HG03354 (cell line): ENCODE data around the gene UBASH3A.
A peak's percentile ranks its signal among the peaks of the same experiment; 100 is the strongest.
"Not testable (repeated sequence)": the region's sequence is repeated elsewhere in the genome, so short reads cannot be mapped to it uniquely, and the experiment has no call there.

Experiments used
- ATAC-seq: cut with Tn5 transposase; IDR thresholded peaks from one replicate; pipeline ENCODE4 v1.9.1; 2021; ENCODE audit warnings: mild to moderate bottlenecking; ENCODE audit not compliant: unreplicated experiment, poor library complexity, severe bottlenecking

Gene UBASH3A

DNA sequence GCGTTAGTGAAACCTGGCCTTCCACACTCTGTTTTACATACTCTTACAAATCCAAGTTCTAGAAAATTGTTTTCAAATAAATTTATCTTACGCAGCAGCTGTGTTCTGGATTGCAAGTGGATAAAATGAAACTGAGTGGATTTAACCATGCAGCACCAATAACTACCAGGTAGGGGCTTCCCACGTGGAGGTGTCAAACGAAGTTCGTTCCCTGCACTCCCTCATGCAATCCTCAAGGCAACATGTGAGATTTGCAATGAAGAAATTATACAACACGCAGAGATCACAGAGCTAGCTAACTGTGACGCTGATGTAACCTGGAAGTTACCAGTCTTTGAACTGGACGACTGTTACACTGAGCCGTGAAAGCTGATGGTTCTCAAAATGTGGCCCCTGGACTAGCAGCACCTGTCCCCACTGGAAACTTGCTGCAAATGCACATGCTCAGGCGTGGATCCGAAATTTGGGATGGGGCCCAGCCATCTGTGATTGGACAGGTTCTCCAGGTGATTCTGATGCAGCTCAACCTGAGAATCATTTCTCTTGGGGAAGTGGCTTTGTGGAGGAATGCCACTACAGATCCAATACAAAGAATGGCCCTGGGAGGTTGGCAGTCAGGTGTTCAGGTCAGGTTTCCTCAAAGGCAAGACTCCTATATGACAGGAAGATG lies 56.0 kb downstream of the UBASH3A start:
- ATAC-seq: no peak

DNA sequence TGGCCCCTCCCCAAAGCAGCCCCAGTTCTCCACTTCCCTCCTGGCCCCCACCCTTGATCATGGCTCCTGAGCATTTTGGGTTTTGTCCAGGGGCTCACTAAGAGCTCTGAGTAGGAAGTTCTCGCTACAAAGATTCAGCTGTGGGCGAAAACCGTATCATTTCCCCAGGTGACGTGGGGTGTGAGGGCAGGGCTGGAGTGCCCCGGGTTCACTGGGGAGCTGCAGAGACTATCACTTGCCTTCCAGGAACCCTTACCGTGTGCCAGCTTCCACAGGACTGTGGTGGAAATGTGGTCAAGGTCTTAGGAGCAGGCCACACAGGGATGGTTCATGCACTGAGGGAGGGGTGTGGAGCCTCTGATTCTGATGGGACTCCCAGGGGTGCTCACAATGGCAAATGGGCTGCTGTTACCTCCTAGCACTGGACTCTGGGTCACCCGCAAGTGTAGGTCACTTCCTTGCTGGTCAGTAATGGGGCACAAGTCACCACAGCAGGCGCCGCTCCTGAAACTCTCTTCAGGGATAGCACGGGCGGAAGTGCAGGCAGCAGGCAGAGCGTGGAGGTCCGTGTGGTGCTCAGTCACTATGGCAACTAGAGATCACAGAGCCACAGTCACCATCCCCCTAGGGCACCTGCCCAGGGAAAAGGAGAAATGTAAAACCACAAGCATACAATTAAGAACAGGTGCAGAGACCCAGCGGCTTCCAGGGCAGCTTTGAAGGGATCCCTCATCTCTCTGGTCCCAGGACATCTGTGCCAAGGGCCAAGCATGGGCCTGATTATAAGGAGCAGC lies 56.9 kb downstream of the UBASH3A start:
- ATAC-seq: peak; percentile 62

DNA sequence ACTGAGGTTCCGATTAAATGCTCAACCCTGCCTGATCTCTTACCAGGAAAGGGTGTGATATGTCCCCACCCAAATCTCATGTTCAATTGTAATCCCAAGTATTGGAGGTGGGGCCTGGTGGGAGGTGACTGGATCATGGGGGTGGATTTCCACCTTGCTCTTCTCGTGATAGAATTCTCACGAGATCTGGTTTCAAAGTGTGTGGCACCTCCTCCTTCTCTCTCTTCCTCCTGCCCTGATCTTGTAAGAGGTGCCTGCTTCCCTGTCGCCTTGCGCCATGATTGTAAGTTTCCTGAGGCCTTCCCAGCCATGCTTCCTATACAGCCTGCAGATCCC lies 57.5 kb downstream of the UBASH3A start:
- ATAC-seq: peak; percentile 5

DNA sequence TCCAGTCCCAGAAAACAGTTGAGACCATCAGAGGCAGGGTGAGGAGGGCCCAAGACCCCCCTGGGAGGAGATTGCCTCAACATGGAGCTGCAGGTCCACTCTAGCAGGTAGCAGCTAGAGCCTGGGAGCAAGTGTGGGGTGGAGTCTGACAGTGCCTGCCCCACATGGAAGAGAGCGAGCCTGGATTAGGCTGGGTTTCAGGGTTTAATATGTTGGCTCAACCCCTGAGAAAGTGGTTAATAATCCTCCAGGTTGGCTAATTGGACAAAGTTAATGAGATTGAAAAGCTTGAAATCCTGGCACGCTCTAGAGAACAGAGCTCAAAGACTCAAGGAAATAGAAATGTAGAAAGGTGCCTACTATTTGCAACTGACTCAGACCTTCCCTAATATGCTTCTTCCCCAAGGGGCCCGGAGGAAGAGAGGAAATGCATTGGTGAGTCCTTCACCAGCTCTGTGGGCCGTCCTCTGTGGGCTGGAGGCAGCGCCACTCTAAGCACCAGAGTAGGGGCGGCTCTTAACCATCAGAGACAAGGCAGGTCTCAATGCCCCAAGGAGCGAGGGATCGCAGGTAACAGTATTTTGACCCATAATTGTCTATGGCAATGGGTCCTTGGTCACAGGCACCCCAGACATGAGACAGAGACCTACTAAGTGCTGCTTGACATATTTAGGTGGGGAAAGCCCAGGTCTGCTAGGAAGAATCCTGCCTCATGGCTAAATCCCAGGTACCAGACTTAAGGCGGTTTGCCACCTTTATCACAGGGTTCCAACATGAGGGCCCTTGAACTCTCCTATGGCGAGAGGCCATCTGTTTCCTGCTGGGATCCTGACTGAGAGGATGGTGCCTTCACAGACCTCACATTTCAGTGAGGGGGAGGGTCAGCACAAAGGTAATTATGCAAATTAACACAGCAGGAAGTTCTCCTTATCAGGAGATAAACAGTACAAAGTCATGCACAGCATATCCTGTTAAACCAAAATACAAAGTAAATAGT lies 58.5 kb downstream of the UBASH3A start:
- no peak for ATAC-seq

DNA sequence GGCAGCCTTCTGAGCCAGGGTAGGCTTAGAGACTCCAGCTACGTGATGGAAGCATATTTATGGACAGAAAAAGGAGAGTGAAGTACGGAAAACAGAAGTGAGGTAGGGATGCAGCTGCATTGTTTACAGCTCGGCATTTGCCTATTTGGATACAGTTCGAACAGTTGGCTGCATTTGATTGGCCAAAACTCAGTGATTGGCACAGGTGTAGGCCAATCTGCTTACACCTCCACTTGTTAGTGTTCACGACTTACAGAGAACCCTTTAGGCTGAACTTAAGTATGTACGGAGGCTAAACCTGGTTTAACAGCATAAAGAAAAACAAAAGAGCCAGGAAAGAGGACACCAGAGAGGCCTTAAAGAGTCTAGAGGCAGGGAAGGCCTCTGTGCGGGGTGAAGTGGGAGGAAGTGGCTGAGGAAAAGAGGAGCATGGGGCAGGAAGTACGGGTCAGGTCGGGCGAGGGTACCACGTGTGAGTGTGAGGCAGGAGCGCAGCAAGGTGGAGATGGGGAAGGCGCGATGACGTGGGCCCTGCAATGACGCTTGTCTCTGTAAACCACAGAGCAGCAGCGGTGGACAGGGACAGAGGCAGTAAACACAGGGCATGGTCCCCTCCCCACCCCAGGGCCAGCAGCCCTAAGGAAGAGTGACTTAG lies 60.3 kb downstream of the UBASH3A start:
- no peak for ATAC-seq

DNA sequence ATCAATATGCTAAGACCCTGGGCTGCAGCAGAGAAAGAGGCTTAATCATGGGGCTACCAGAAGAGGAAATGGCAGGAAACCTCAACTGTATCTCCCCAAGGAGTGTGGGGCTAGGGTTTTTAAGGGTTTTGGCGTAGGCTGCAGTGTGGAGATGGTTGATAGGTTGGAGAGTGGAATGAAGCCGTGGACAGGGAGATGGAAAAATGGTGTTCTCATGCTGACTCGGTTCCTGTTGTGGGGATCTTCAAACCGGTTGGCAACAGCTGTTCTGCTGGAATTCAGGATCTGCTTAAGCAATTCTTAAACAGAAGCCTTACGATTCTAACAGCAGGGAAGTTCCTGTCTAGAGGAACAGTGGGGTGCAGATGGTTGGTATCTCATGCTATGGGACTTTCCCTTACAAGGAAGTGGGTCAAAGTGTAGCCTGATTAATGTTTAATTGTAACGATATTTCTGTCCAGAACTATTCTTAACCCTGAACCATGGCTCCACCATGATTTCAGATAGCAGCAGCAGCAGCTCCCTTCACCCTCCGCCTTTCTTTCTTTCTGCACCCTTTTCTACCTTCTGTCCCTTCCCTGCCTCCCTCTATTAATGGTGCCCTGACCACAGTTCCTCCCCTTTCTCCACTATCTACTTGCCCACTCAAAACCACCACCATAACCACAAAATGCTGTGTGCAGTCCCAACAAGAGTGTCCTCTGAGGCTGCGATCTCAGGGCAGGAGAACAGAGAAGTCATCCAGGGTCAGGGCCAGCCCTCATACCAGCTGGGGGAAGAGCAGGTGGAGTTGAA lies 61.5 kb downstream of the UBASH3A start:
- peak; percentile 27 for ATAC-seq

DNA sequence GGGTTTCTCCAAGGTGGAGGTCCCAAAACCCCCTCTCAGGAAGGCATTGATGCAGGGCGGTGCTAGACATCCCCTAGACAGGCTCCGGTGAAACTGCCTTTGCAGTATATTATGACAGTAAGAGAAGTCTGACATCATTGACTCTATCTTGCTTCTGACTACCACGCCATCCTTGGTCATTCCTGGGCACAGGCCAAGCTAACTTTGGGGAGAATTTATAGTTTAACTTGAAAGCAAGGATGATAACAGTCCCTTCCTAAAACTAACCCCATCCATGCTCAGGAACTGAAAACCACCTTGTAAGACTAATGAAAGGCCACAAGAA lies 62.1 kb downstream of the UBASH3A start:
- peak; percentile 19 for ATAC-seq

DNA sequence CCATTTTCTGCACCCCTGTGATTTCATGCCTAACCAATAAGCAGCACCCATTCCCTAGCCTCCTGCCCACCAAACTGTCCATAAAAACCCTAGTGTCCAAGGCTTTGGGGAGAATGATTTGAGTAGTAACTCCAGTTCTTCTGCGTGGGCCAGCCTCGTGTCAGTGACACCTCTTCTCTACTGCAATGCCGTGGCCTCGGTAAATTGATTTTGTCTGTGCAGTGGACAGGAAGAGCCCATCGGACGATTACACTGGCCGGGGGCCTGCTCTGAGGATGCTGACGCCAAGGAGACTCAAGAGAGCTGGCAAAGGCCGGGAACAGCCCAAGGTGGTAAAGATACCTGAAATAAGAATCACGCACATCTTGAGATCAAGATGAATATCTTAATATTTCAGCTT lies 63.0 kb downstream of the UBASH3A start:
- no peak for ATAC-seq

DNA sequence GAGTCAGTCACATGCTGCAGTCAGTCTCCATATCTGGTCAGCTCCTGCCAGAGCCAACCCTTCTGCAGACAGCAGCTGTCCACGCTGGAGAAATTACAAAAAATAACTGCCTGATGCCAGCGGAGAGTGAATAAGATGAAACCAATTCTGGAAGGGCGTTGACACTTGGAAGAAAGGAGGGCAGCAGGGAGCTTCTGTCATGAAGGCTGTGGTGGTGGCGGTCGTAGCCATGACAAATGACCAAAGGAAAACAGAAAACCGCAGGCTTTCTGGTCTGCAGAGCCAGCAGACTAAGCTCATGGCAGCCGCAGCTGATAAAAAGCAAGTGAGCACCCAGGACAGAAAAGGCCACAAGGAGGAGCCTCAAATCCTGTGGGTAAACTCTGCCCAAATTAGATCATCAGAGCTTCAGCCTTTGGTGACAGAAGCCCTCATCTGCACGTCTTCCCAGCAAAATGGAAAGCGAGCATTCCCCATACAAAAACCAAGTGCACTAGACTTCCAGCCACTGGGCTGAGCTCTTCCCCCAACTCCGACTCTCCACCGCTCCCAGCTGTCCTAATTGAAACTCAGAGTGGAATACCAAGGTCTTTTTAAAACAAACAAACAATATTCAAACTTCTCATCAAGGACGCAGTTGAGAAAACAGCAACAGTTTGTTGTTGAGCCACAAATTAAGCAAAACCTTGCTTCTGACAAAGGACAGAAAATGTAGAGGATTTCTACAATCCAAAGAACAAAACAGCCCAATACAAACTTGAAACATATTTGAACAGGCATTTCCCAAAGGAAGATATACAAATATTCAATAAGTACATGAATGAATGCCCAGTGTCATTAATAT lies 63.7 kb downstream of the UBASH3A start:
- ATAC-seq: no peak

DNA sequence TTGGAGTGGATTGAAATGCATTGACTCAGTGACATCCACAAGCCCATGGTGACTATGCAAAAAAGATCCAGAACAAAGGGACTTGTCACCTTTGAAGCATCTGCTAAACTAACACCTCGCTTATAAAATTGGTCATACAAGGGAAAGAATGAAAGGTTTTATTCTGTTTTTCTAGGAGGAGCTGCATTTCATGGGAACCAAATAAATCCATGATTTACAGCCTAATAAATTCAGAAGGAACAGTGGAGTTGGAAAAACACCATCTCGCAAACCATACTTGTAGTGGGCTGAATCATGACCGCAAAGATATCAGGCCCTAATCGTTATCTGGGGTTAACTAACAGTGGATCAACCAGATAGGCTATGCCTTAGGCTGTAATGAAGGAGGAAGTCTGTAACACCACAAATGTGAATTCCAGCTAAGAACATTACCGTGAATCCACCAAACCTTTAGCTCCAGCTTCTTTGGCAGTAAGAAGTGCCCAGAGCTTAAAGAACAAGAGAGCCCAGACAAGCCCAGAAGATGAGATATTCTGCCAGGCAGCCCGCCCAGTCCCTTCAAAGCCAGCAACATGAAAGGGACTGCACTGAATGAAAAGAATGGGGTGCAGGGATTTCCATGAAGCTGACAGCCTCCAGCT lies 64.9 kb downstream of the UBASH3A start:
- ATAC-seq: no peak

DNA sequence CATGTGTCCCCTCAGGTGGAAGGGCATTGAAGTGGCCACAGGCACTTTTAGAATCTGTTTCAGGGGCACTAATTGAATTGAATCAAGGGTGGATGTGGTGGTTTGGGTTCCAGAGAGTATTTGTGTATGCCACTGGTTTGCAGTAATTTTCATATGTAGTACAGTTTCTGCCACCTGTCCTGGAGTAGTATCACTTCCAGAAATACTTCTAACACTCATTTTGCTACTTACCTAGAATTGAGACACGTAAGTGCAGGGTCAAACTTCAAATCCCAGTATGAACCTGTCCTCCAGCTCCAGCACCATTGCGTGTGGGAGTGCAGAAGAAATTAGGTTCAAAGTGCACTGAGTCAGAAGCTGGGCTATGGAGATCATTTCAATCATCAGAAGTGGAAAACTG lies 65.6 kb downstream of the UBASH3A start:
- peak; percentile 44 for ATAC-seq

DNA sequence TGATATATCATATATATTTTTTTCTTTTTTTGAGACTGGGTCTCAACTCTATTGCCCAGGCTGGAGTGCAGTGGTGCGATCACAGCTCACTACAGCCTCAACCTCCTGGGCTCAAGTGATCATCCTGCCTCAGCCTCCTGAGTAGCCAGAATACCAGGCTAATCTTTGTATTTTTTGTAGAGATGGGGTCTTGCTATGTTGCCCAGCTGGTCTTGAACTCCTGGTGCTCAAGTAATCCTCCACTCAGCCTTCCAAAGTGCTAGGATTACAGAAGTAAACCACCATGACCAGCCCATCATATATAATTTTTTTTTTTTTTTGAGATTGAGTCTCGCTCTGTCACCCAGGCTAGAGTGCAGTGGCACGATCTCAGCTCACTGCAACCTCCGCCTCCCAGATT lies 66.0 kb downstream of the UBASH3A start:
- not testable (repeated sequence) for ATAC-seq

DNA sequence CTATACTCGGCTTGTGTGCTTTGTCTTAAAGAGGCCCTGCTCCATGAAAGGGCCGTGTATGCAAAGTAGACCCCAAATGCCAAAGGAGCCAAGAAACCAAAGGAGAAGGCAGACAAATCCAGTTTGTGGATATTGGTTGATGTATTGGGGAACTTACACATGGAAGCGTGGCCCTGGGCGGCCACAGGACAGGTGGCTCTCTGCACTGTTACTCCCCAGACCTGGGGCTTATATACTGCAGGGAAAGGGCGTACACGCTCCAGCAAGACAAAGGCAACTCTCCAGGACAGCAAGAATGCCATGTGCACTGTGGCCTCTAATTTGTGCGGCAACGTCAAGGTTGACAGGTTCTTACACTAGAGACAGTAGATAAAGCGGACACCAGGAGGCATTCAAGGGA lies 67.5 kb downstream of the UBASH3A start:
- ATAC-seq: no peak

DNA sequence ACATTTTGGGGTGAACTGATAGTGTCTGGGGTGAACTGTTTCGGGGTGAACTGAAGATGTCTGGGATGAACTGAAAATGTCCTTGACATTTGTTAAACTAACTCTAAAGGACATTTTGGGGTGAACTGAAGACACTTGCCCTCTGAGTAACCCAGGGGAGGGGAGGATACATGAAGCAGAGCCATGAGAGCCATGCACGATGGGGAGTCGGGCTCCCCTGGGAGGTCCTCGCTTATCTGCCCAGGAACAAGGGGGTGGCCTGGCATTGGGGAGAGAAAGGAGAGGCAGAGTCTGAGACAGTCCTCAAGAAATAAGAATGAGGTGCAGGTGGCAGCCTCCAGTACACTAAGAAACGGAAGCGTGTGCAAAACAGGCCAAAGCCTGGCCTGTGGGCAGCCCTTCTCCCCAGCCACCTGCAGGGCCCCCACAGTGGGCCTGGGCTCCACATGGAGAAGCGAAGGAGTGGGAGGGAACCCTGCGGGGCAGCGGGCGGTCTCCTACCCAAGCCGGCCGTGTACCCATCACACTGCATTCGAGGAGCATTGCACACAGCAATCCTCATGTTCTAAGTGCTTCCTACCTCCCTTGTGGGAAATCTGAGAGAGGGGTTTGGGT lies 68.1 kb downstream of the UBASH3A start:
- ATAC-seq: no peak

DNA sequence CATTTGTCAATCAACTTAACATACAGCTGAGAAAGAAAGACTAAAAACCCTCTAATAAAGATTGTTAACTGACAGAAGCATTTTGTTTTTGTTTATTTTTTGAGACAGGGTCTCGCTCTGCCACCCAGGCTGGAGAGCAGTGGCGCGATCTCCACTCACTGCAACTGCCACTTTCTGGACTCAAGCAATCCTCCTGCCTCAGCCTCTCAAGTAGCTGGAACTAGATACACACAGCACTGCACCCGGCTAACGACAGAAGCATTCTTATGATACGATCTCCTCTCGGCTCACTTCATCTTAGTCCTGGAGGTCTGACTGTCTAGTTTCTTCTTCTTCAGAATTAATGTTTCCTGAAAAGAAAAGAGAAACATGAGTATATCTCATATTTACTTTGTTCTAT lies 68.8 kb downstream of the UBASH3A start:
- no peak for ATAC-seq

DNA sequence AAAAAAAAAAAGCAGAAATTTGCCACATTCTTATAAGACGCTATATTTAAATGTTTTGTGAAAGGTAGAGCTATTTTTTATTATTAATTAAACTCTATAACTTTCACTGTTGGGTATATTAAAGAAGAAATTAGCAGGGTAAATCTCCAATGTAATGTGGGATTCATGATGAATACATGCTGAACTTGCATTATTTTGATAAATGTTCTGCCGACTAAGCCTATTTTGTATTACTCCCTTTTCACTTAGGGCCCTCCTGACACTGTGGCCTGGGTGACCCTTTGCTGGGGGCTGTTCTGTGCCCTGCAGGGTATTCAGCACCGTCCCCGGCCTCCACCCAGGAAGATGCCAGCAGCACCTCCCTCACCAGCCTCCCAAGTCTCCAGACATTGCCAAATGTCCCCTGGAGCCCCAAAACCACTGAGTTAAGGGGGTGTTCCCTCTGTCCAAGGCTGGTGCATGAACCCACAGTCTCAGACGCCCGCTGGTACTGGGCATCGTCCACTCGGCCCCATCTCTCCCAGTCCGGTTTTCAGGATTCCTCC lies 69.9 kb downstream of the UBASH3A start:
- no peak for ATAC-seq
